B cell (primary cell): ENCODE results near the gene ACAP2. TPM values are rescaled to one million over a fixed set of nuclear protein-coding genes. Genes with fewer than 3 reads are reported as not detected.
A peak's percentile ranks its signal among the peaks of the same experiment; 100 is the strongest.

Experiments used
- ATAC-seq: fragments of 200-7000 bp; cut with Tn5 transposase; one replicate; pipeline ENCODE4 v1.10.0; 2021; ENCODE audit warnings: low read depth, mild to moderate bottlenecking, moderate number of reproducible peaks, moderate library complexity
- CTCF ChIA-PET: fragments of 350-600 bp; sonication (Branson Sonifier 250); formaldehyde crosslinking; loops from one replicate; lab custom pipeline; 2021; ENCODE audit warnings: antibody characterized with exemption, inconsistent platforms; lab: Charles Lee
- POLR2A ChIA-PET: fragments of 350-600 bp; sonication (Branson Sonifier 250); formaldehyde crosslinking; loops from one replicate; lab custom pipeline; 2021; ENCODE audit warnings: antibody characterized with exemption; lab: Charles Lee
- DNase-seq: peaks from one replicate; pipeline ENCODE4 v3.0.0; 2013
- H2AFZ ChIP-seq: 2 replicates; pipeline ENCODE4 v1.6.1; 2012; ENCODE audit warnings: mild to moderate bottlenecking, low read depth, low read length; ENCODE audit not compliant: insufficient read depth, poor library complexity, severe bottlenecking
- H3K27ac ChIP-seq, 2 donors: 1 replicate in 1 of 2; 2 replicates in 1 of 2; pipeline ENCODE4 v1.5.1; 2012 to 2013; ENCODE audit warnings: low read length in 2 of 2, mild to moderate bottlenecking in 2 of 2, moderate library complexity in 1 of 2
- H3K27me3 ChIP-seq, 4 experiments: fragments of 200-600 bp in 1 of 4; sonication (generic) in 1 of 4; replicated peaks in 1 of 4; 1 replicate in 2 of 4; 2 replicates in 2 of 4; pipeline versions ENCODE4 v1.6.1 to v1.7.0; 2013 to 2016; ENCODE audit warnings: low read length in 3 of 4, mild to moderate bottlenecking in 2 of 4, mixed read lengths in 1 of 4, moderate library complexity in 1 of 4; ENCODE audit not compliant: insufficient read depth in 4 of 4, control insufficient read depth in 3 of 4; ENCODE audit errors: control extremely low read depth in 1 of 4
- H3K36me3 ChIP-seq, 2 experiments: replicated peaks in 1 of 2; 1 replicate in 1 of 2; 2 replicates in 1 of 2; pipeline versions ENCODE4 v1.6.1 to v1.7.1; 2013; ENCODE audit warnings: low read length in 1 of 2; ENCODE audit not compliant: insufficient read depth in 2 of 2, control insufficient read depth in 1 of 2; ENCODE audit errors: control extremely low read depth in 1 of 2, extremely low read depth in 1 of 2
- H3K4me1 ChIP-seq, 2 donors: fragments of 200-600 bp in 1 of 2; sonication (generic) in 1 of 2; 1 replicate in 1 of 2; 2 replicates in 1 of 2; pipeline versions ENCODE4 v1.5.1 to v1.6.1; 2013 to 2017; ENCODE audit warnings: low read length in 2 of 2; ENCODE audit not compliant: control insufficient read depth in 2 of 2, insufficient read depth in 2 of 2
- H3K4me2 ChIP-seq: replicated peaks from 2 replicates; pipeline ENCODE3; 2012; ENCODE audit warnings: mild to moderate bottlenecking, low read depth, low read length; ENCODE audit not compliant: poor library complexity, severe bottlenecking
- H3K4me3 ChIP-seq, 5 experiments: fragments of 200-600 bp in 1 of 5; sonication (generic) in 1 of 5; 1 replicate in 3 of 5; 2 replicates in 2 of 5; pipeline versions ENCODE4 v1.5.1 to v1.7.0; 2011 to 2016; ENCODE audit warnings: low read length in 4 of 5, mild to moderate bottlenecking in 4 of 5, low read depth in 2 of 5, control low read depth in 1 of 5, moderate library complexity in 1 of 5; ENCODE audit not compliant: insufficient read depth in 1 of 5; ENCODE audit errors: control extremely low read depth in 1 of 5, extremely low read depth in 1 of 5
- H3K79me2 ChIP-seq: fragments of 200-600 bp; sonication (generic); one replicate; pipeline ENCODE4 v1.6.0; 2016; ENCODE audit warnings: low read length; ENCODE audit not compliant: control insufficient read depth, insufficient read depth
- H3K9ac ChIP-seq: fragments of 200-600 bp; sonication (generic); 2 replicates; pipeline ENCODE4 v1.6.1; 2017; ENCODE audit warnings: mild to moderate bottlenecking, low read length, moderate library complexity
- H3K9me3 ChIP-seq, 3 donors: one replicate each; pipeline versions ENCODE4 v1.6.1 to v1.7.1; 2013; ENCODE audit warnings: low read length in 2 of 3; ENCODE audit not compliant: control insufficient read depth in 2 of 3, insufficient read depth in 1 of 3; ENCODE audit errors: control extremely low read depth in 1 of 3
- H4K20me1 ChIP-seq: 2 replicates; pipeline ENCODE4 v1.6.0; 2012; ENCODE audit warnings: mild to moderate bottlenecking, low read length; ENCODE audit not compliant: insufficient read depth, control insufficient read depth, poor library complexity, severe bottlenecking
- H3K27ac Mint-ChIP-seq: one replicate; pipeline ENCODE4 v1.8.0; 2021; ENCODE audit warnings: mixed read lengths
- H3K27me3 Mint-ChIP-seq: one replicate; pipeline ENCODE4 v1.8.0; 2021; ENCODE audit warnings: mixed read lengths
- H3K4me1 Mint-ChIP-seq: one replicate; pipeline ENCODE4 v1.8.0; 2021; ENCODE audit warnings: mixed read lengths
- H3K4me3 Mint-ChIP-seq: one replicate; pipeline ENCODE4 v1.8.0; 2021; ENCODE audit warnings: mixed read lengths
- H3K9me3 Mint-ChIP-seq: one replicate; pipeline ENCODE4 v1.8.0; 2022; ENCODE audit warnings: mixed read lengths; ENCODE audit not compliant: insufficient read depth
- EZH2 ChIP-seq: IDR thresholded peaks from 2 replicates; pipeline ENCODE4 v1.6.1; 2012; ENCODE audit warnings: borderline replicate concordance, low read depth, mild to moderate bottlenecking, moderate library complexity, low read length; ENCODE audit not compliant: insufficient read depth, poor library complexity, severe bottlenecking
- WGBS: methylation state at CpG from one replicate; pipeline ENCODE4 v1.1.5; 2013; ENCODE audit warnings: missing lambda C conversion rate; ENCODE audit not compliant: insufficient coverage; 5-methylcytosine and 5-hydroxymethylcytosine counted together
- intact Hi-C: fragments of 100-400 bp; cut with micrococcal nuclease; formaldehyde crosslinking; loops from one replicate; pipeline ENCODE4 v1.10.0; 2022
- polyA plus RNA-seq: library from polyadenylated mRNA; depleted of rRNA; stranded (reverse); fragments of >200 nt; gene quantifications from 2 replicates; pipeline ENCODE4 v1.2.3, GENCODE V29; 2012
- total RNA-seq, 2 donors: library from RNA; stranded (reverse); fragments of 120-200 nt in 1 of 2; gene quantifications; 1 replicate in 1 of 2; 2 replicates in 1 of 2; pipeline versions ENCODE4 v1.2.3 to v1.2.4, GENCODE V29; 2013 to 2022
- TF ChIP-seq, protein P1 (sequence below): fragments of 200-600 bp; IDR thresholded peaks from one replicate; pipeline ENCODE4 v1.8.0; 2022; ENCODE audit warnings: antibody characterized with exemption, mild to moderate bottlenecking

Gene ACAP2
- total and polyA plus RNA-seq, 2 donors (not counting 1 experiment from before 2014, with no cell fraction given), result 18.6 to 113 TPM

- H3K4me3 Mint-ChIP-seq, result peak overlapping the region; percentile 8
- Histone ChIP-seq H3K27me3 (no peaks in the 10 kb centered on the region), H3K36me3 (no peaks in the 10 kb centered on the region), H3K9me3 (no peaks in the 10 kb centered on the region), H4K20me1 (no peaks in the 10 kb centered on the region), H3K4me2 (no peak overlapping the region), H3K27ac (no peak overlapping the region), H3K4me1 (peaks cover 17 to 18% of the 10 kb centered on the region in 2 donors), H3K9ac (no peak overlapping the region), H3K79me2 (peaks cover 9% of the 10 kb centered on the region), H3K4me3 (no peak overlapping the region), H2AFZ (no peak overlapping the region)
- no peak overlapping the region for H3K27ac Mint-ChIP-seq
- WGBS, result 93% methylated on average over 9 of the region's 11 CpGs
- POLR2A ChIA-PET, result interaction anchor here (0.8 kb wide), 1 partner anchor 601 kb away, joined by 4 read pairs; no protein-coding TSS in a partner anchor
- no peaks in the 10 kb centered on the region for H3K27me3 Mint-ChIP-seq
- ATAC-seq (no peak), DNase-seq (no peak)
- CTCF ChIA-PET, result interaction anchor here (0.5 to 10.2 kb wide), 9 partner anchors 7 to 599 kb away, joined by 3 to 203 read pairs (median 12); partner anchors contain the start of genes FAM43A and LSG1
- intact Hi-C loops, result no loop called here
- H3K4me1 Mint-ChIP-seq, result peaks cover 19% of the 10 kb centered on the region
- H3K9me3 Mint-ChIP-seq, result no peaks in the 10 kb centered on the region
- TF ChIP-seq, protein P1, sequence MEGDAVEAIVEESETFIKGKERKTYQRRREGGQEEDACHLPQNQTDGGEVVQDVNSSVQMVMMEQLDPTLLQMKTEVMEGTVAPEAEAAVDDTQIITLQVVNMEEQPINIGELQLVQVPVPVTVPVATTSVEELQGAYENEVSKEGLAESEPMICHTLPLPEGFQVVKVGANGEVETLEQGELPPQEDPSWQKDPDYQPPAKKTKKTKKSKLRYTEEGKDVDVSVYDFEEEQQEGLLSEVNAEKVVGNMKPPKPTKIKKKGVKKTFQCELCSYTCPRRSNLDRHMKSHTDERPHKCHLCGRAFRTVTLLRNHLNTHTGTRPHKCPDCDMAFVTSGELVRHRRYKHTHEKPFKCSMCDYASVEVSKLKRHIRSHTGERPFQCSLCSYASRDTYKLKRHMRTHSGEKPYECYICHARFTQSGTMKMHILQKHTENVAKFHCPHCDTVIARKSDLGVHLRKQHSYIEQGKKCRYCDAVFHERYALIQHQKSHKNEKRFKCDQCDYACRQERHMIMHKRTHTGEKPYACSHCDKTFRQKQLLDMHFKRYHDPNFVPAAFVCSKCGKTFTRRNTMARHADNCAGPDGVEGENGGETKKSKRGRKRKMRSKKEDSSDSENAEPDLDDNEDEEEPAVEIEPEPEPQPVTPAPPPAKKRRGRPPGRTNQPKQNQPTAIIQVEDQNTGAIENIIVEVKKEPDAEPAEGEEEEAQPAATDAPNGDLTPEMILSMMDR, result no peak
- TF ChIP-seq EZH2, result no peak
Observed at GRCh38 chr3:195268576-195269309, 174.1 kb downstream of the ACAP2 start.

GRCh38 chr3:195267096-195267495 lies 175.7 kb downstream of the ACAP2 start:
- ATAC-seq, result no peak
- no peak for TF ChIP-seq EZH2
- TF ChIP-seq, protein P1, result no peak
- H3K4me1 ChIP-seq, result peaks cover 16 to 18% of the 10 kb centered on the region in 2 donors
- Mint-ChIP-seq H3K27ac (no peak overlapping the region), H3K27me3 (no peaks in the 10 kb centered on the region), H3K4me3 (no peak overlapping the region), H3K9me3 (no peaks in the 10 kb centered on the region), H3K4me1 (peaks cover 19% of the 10 kb centered on the region)
- H3K9ac ChIP-seq, result no peak overlapping the region
- no peak for DNase-seq
- no peaks in the 10 kb centered on the region for H3K9me3 ChIP-seq
- H3K36me3 ChIP-seq, result no peaks in the 10 kb centered on the region
- H2AFZ ChIP-seq, result no peak overlapping the region
- H4K20me1 ChIP-seq, result no peaks in the 10 kb centered on the region
- ChIA-PET CTCF (interaction anchor here (1.0 to 1.3 kb wide), 2 partner anchors 584 to 585 kb away, joined by 4 to 5 read pairs; no protein-coding TSS in a partner anchor), POLR2A (interaction anchor here (0.8 kb wide), 1 partner anchor 580 kb away, joined by 3 read pairs; no protein-coding TSS in a partner anchor)
- no peak overlapping the region for H3K4me2 ChIP-seq
- WGBS, result 96% methylated on average over 3 of the region's 3 CpGs
- no peak overlapping the region for H3K4me3 ChIP-seq
- no peaks in the 10 kb centered on the region for H3K27me3 ChIP-seq
- H3K27ac ChIP-seq, result no peak overlapping the region
- peaks cover 9% of the 10 kb centered on the region for H3K79me2 ChIP-seq
- intact Hi-C loops, result no loop called here
